Measurements from ENCODE around the gene RAB34. TPM values are rescaled to one million over a fixed set of nuclear protein-coding genes. Genes with fewer than 3 reads are reported as not detected.

RAB34 gene, protein sequence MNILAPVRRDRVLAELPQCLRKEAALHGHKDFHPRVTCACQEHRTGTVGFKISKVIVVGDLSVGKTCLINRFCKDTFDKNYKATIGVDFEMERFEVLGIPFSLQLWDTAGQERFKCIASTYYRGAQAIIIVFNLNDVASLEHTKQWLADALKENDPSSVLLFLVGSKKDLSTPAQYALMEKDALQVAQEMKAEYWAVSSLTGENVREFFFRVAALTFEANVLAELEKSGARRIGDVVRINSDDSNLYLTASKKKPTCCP
- total RNA-seq: 10 to 100 TPM in 1 of 2 experiments, 1 to 10 TPM in 1; 10.0 to 12.7 TPM

DNA sequence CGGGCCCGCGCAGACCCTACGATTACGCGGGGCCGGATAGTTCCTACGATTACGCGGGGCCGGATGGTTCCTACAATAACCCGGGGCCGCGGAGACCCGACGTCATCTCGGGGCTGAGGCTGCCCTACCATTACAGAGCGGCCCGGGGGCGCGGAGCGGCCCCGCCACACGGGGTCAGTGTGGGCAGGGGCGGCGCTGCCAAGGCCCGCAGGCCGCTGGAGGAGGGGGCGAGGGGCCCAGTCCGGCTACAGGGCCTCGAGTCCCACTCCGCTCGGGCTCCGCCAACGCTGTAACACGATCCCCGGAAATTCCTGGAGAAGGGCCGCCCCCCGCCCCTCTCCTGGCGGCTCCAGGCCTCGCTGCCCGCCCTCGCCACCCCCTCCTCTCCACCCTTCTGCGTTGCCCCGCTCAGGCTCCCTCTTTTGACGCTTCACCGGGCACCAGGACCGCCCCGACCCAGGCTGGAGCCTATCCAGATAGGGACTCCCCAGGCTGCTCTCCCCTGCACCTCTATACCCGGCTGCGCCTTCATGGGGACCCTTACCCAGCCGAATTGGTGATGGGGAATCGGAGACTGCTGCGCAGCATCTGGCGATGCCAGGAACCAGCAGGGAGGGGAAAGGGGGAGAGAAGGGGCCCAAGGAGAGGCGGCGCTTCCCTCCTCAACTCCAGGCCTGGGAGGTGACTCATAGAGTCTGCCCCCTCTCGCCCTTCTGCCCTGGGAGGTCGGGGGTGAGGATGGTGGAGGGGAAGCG, at the start of gene RAB34:
RAB34 (minus strand) TSS at position 291 of the 755 bp plus-strand sequence. CDS start 602 bp downstream, outside the sequence.
- no peak for ATAC-seq
- H3K27ac Mint-ChIP-seq: peak within 1 kb of the TSS; percentile 63
- peaks cover 38% of the 10 kb centered on the region for H3K4me1 Mint-ChIP-seq (ENCODE audit: low read depth)

DNA sequence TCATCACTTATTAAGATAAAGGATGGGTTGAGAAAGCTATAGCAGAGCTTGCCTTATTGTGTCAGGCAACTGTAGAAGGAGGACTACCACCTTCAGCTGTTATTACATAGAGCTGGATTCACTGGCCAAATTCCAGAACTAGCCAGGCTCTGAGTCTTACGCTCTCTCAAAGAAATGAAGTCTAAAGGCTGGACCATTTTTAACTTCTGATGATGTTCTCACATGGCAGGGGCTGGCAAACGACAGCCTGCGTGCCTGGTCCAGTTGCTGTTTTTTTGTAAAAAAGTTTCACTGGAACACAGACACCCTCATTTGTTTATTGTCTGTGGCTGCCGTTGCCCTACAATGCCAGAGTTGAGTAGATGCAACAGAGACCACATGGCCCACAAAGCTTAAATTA, 47.4 kb upstream of the RAB34 start:
- no peak for DNase-seq
- CTCF ChIA-PET: interaction anchor here (0.6 to 7.6 kb wide), 24 partner anchors 9 to 347 kb away, joined by 3 to 133 read pairs (median 14); partner anchors contain the start of genes DHRS13, FAM222B, FLOT2 and PHF12
- H3K4me3 Mint-ChIP-seq: no peak overlapping the region

More for the DNA sequence above, at the start of gene RAB34:
- peak within 1 kb of the TSS; percentile 68 for H3K4me3 Mint-ChIP-seq
- peaks cover 18% of the 10 kb centered on the region for H3K27me3 Mint-ChIP-seq (ENCODE audit: low read depth)
- DNase-seq: no peak
- no peaks in the 10 kb centered on the region for H3K9me3 Mint-ChIP-seq (ENCODE audit: insufficient read depth)
- ChIA-PET POLR2A (interaction anchor here (1.3 kb wide), 1 partner anchor 69 kb away, joined by 5 read pairs; no protein-coding TSS in a partner anchor), CTCF (interaction anchor here (1.1 to 2.6 kb wide), 2 partner anchors 9 to 71 kb away, joined by 4 to 9 read pairs; partner anchors contain the start of gene TLCD1)
- peaks cover 30% of the 10 kb centered on the region for H3K36me3 Mint-ChIP-seq (ENCODE audit: low read depth)

DNA sequence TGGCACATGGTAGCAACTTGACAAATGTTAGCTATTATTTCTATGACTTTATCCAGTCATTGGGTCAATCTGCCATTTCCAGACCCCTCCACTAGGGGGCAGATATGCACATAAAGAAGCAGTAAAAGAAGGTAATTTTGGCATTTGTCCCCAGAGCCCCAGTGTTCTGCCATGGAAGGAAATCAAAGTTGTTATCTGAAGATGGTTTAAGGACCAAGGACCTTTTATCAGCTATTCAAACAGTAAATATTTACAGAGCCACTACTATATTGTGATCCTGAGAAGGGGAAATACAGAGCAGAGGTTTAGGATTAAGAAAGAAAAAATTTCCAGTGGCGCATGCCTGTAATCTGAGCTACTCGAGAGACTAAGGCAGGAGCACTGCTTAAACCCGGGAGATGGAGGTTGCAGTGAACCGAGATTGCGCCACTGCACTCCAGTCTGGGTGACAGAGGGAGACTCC, 46.2 kb upstream of the RAB34 start:
- peak; percentile 78 for ATAC-seq
- peak; percentile 87 for DNase-seq
- Mint-ChIP-seq H3K4me3 (no peak overlapping the region), H3K9me3 (ENCODE audit: insufficient read depth) (no peaks in the 10 kb centered on the region), H3K36me3 (ENCODE audit: low read depth) (peaks cover 28% of the 10 kb centered on the region), H3K4me1 (ENCODE audit: low read depth) (peaks cover 16% of the 10 kb centered on the region), H3K27me3 (ENCODE audit: low read depth) (no peaks in the 10 kb centered on the region), H3K27ac (no peak overlapping the region)
- CTCF ChIA-PET: interaction anchor here (0.6 to 7.6 kb wide), 74 partner anchors 10 to 368 kb away, joined by 3 to 133 read pairs (median 6); partner anchors contain the start of genes DHRS13, FAM222B, FLOT2 and NEK8
- POLR2A ChIA-PET: interaction anchor here (0.6 to 1.7 kb wide), 5 partner anchors 35 to 134 kb away, joined by 3 to 6 read pairs (median 4); partner anchors contain the start of genes FLOT2, NEK8 and TLCD1

More for the DNA sequence above, 47.4 kb upstream of the RAB34 start:
- ATAC-seq: no peak
- H3K27me3 Mint-ChIP-seq (ENCODE audit: low read depth): no peaks in the 10 kb centered on the region
- no peak overlapping the region for H3K27ac Mint-ChIP-seq
- POLR2A ChIA-PET: interaction anchor here (1.4 kb wide), 1 partner anchor 129 kb away, joined by 4 read pairs; no protein-coding TSS in a partner anchor
- no peaks in the 10 kb centered on the region for H3K9me3 Mint-ChIP-seq (ENCODE audit: insufficient read depth)
- peaks cover 19% of the 10 kb centered on the region for H3K36me3 Mint-ChIP-seq (ENCODE audit: low read depth)
- H3K4me1 Mint-ChIP-seq (ENCODE audit: low read depth): peaks cover 16% of the 10 kb centered on the region

DNA sequence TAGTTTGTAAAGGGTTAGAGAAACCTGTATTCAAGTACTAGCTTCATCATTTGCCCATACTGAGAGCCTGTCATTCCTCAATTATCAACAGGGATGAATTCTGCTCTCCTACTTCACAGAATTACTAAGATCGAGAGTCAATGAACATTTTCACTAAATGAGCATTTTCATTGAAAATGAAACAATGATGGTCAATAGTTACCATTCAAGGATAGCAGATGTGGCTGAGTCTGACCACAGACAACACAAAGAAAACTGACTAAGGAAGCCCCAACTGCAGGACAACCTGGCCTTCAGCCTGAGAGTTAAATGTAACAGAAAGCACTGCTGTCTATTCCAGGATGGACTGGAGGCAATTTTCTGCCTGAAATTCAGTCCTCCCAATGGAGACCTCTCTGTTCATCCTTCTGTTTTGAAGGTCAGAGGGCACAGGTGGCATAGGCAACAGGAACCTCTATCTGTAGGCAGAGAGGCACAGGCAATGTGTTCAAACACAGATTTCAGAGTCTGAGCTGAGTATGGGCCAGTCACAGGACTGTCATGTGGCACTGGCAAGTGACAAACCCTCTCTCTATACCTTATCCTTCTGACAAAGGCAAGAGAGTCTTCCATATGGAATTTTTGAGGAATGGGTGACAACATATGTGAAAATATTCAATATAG, 45.6 kb upstream of the RAB34 start:
- H3K36me3 Mint-ChIP-seq (ENCODE audit: low read depth): peaks cover 33% of the 10 kb centered on the region
- no peak overlapping the region for H3K27ac Mint-ChIP-seq

DNA sequence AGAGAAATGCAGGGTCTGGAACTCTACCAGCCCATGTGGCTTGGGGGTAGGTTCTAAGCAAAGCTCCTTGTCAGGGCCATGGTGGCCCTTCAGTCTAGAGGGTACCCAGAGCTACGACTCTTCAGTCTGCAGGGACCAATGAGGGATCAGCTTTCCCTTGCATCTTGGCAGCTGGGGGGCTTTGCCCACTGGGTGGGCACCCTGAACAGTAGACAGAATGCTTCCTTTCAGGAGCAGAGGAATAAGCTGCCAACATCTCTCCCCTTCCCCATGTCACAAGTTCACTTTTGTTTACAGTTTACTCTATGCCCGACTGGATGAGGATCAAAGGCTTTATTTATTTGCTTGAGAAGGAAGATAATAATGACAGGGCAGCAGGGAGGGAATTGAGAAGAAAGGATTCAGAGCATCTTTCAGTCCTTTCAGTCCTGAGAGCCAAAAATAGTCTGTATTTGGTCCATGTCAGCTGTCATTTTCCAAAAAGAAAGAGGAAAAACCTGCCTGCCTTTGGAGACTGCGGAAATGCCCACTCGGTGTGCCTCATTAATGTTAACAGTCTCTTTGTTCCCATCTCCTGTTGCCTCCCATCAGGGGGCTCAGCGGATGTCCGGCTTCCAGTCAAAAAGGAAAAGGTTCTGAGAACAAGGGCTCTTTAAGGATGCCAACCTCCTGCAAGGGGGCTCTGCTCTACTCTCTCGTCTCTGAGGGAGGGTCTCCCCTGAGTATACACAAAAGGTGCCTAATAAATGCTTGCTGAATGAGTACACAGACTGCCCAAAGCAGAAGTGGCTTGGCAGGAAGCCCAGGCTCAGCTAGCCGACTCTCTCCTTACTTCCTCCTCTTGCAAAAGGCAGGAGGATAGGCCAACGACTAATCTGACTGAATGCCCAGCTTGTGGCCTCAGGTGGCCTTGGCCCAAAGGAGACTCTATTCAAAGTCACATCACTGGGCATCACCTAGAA, 43.2 kb upstream of the RAB34 start:
- Mint-ChIP-seq H3K4me3 (no peak overlapping the region), H3K9me3 (ENCODE audit: insufficient read depth) (no peaks in the 10 kb centered on the region), H3K4me1 (ENCODE audit: low read depth) (peaks cover 23% of the 10 kb centered on the region), H3K27me3 (ENCODE audit: low read depth) (no peaks in the 10 kb centered on the region), H3K27ac (no peak overlapping the region), H3K36me3 (ENCODE audit: low read depth) (peaks cover 37% of the 10 kb centered on the region)
- CTCF ChIA-PET: interaction anchor here (0.7 to 7.6 kb wide), 5 partner anchors 11 to 192 kb away, joined by 5 to 133 read pairs (median 54); partner anchors contain the start of genes PHF12 and TLCD1
- POLR2A ChIA-PET: interaction anchor here (2.2 kb wide), 1 partner anchor 34 kb away, joined by 7 read pairs; no protein-coding TSS in a partner anchor
- no peak for DNase-seq
- no peak for ATAC-seq

More for the DNA sequence above, 45.6 kb upstream of the RAB34 start:
- DNase-seq (no peak), ATAC-seq (peak; percentile 51)
- Mint-ChIP-seq H3K27me3 (ENCODE audit: low read depth) (no peaks in the 10 kb centered on the region), H3K9me3 (ENCODE audit: insufficient read depth) (no peaks in the 10 kb centered on the region), H3K4me1 (ENCODE audit: low read depth) (peaks cover 16% of the 10 kb centered on the region), H3K4me3 (no peak overlapping the region)
- ChIA-PET POLR2A (interaction anchor here (0.6 to 1.7 kb wide), 5 partner anchors 35 to 134 kb away, joined by 3 to 6 read pairs (median 4); partner anchors contain the start of genes FLOT2, NEK8 and TLCD1), CTCF (interaction anchor here (0.6 to 7.6 kb wide), 75 partner anchors 11 to 368 kb away, joined by 3 to 133 read pairs (median 6); partner anchors contain the start of genes DHRS13, FAM222B, FLOT2 and NEK8)

DNA sequence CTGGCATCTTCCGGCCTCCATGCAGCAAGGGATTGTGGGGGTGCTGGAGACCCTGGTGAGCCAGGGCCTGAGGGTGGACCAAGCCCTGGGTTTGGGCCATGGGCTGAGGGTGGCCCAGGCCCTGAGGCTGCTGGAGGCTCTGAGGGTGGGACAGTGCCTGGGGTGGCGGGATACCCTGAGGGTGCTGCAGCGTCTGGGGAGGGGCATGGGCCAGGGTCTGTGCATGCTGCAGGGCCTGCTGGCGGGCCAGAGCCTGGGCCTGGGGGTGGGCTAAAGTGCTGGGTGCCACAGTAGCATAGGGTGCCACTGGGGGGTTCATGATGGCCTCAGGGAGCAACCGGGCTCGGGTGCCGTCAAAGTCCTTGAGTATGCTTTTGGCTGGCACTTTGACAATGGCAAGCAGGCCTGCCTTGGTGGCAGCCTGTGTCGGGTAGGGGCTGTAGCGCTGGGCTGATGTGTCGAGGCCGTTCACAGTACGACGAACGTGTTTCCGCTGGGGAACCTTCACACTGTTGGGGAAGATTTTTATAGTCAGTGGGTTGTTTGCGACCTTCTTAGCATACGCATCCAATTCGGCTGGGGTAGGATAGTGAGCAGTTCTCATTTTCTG, 41.7 kb upstream of the RAB34 start:
- Mint-ChIP-seq H3K9me3 (ENCODE audit: insufficient read depth) (no peaks in the 10 kb centered on the region), H3K4me1 (ENCODE audit: low read depth) (peaks cover 23% of the 10 kb centered on the region), H3K4me3 (no peak overlapping the region), H3K36me3 (ENCODE audit: low read depth) (peaks cover 37% of the 10 kb centered on the region), H3K27me3 (ENCODE audit: low read depth) (no peaks in the 10 kb centered on the region), H3K27ac (no peak overlapping the region)
- DNase-seq (no peak), ATAC-seq (no peak)
- POLR2A ChIA-PET: no interaction called here
- CTCF ChIA-PET: interaction anchor here (6.2 to 7.6 kb wide), 2 partner anchors 10 to 32 kb away, joined by 132 to 133 read pairs; partner anchors contain the start of gene TLCD1

DNA sequence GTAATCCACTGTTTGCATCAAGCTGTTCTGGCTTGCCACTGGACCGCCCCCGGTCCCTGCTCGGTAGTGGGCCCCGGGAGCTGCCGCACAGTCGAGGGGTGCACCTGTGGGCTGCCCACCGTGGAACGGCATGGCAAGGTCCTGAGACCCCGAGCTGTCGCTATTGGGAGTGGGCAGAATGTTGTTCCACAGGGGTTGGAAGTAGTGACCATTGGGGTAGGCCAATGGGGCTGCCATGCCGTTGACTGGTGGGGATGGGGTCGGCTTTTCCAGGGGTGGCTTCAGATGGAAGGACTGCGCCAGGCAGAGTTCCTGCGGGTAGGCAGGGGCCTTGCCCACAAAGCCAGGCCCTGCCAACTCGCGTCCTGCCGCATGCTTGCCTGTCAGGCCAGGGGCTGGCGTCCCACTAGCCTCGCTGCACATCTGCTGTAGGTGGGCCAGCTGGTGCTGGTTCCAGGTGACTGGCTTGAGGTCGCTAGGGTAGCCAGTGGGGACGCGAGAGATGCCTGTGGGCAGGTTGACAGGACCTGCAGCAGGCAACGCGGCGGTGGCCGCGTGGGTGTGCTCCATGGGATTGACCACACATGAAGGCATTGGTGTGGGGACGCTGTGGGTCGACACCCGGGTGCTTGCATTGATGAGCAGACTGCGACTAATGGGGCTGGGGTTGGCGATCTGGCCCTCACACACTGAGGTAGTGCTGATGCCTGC, 40.9 kb upstream of the RAB34 start:
- Mint-ChIP-seq H3K36me3 (ENCODE audit: low read depth) (peaks cover 36% of the 10 kb centered on the region), H3K4me3 (no peak overlapping the region), H3K4me1 (ENCODE audit: low read depth) (peaks cover 19% of the 10 kb centered on the region), H3K9me3 (ENCODE audit: insufficient read depth) (no peaks in the 10 kb centered on the region), H3K27ac (no peak overlapping the region), H3K27me3 (ENCODE audit: low read depth) (no peaks in the 10 kb centered on the region)
- ATAC-seq: no peak
- CTCF ChIA-PET: interaction anchor here (0.6 to 2.6 kb wide), 2 partner anchors 32 to 1493 kb away, joined by 3 to 17 read pairs; partner anchors contain the start of gene TLCD1
- POLR2A ChIA-PET: no interaction called here
- DNase-seq: no peak

DNA sequence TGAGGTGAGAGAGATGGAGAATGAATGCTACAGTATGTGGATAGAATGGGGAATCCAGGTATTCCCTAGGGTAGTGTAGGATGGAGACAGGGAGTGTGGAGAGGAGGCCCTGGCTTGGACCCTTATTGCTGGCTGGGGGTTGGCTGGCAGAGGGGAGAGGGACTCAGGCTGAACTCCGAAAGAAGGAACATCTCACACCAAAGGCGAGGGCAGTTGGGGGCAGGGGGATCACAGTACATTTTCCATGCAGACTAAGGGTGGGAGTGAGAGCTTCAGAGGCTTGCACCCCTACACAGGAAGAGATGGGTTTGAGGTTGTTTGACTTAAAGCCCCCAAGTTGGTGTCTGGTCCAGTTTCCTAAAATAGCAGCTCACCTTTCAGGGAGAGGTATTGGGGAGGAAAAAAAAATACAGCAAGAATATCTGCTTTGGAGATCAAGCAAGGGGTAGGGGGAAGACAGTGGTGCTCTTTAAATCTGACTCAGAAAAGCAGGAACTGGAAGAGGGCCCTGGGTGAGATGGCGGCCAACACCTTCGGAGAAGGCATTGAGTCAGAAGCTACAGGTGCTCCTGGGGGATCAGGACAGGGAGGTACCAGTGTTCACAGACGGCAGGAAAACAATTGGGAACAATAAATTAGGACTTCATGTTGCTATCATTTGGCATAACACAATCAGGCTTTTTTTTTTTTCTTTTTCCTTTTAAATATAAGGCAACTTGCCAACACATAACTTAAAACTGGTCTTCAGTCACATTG, 38.6 kb upstream of the RAB34 start:
- no peaks in the 10 kb centered on the region for H3K9me3 Mint-ChIP-seq (ENCODE audit: insufficient read depth)
- no peak for DNase-seq
- H3K36me3 Mint-ChIP-seq (ENCODE audit: low read depth): peaks cover 31% of the 10 kb centered on the region
- H3K4me3 Mint-ChIP-seq: no peak overlapping the region
- CTCF ChIA-PET: interaction anchor here (0.6 to 2.6 kb wide), 3 partner anchors 9 to 285 kb away, joined by 3 to 17 read pairs (median 3); partner anchors contain the start of gene TLCD1
- ATAC-seq: no peak
- peaks cover 7% of the 10 kb centered on the region for H3K4me1 Mint-ChIP-seq (ENCODE audit: low read depth)
- POLR2A ChIA-PET: interaction anchor here (0.7 kb wide), 1 partner anchor 23 kb away, joined by 3 read pairs; no protein-coding TSS in a partner anchor
- no peak overlapping the region for H3K27ac Mint-ChIP-seq
- H3K27me3 Mint-ChIP-seq (ENCODE audit: low read depth): no peaks in the 10 kb centered on the region

DNA sequence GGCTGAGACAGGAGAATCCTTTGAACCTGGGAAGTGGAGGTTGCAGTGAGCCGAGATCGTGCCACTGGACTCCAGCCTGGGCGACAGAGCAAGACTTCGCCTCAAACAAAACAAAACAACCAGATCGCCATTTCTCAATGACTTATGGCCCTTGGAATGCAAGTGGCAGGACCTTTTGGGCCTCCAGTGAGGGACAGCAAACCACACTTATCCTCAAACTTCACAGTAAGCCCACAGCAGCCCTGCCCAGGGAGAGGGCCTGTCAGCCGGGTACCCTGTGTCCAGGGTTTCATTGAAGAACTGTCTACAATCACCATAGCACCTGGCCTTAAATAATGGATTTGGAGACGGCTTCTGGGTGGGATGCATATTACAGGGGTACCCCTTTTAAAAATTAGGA, 37.8 kb upstream of the RAB34 start:
- ATAC-seq (no peak), DNase-seq (no peak)
- POLR2A ChIA-PET: no interaction called here
- Mint-ChIP-seq H3K4me1 (ENCODE audit: low read depth) (peaks cover 10% of the 10 kb centered on the region), H3K36me3 (ENCODE audit: low read depth) (peaks cover 33% of the 10 kb centered on the region), H3K27ac (no peak overlapping the region), H3K4me3 (no peak overlapping the region), H3K9me3 (ENCODE audit: insufficient read depth) (no peaks in the 10 kb centered on the region), H3K27me3 (ENCODE audit: low read depth) (no peaks in the 10 kb centered on the region)
- CTCF ChIA-PET: interaction anchor here (17.5 kb wide), 1 partner anchor 28 kb away, joined by 736 read pairs; the partner anchor contains the start of genes NEK8 and TLCD1

All from activated CD8-positive, alpha-beta T cell treated with anti-CD3 and anti-CD28 coated beads, Interleukin-2, amount 10 ng/mL, durations not matched to agents 7 days and 5 days (primary cell).